ENCODE data around the gene ACAP3. TPM values are rescaled to one million over a fixed set of nuclear protein-coding genes. Genes with fewer than 3 reads are reported as not detected.

ACAP3 gene
- total and polyA plus RNA-seq, 8 donors = 30.8 to 73.6 (median 44.2) TPM

DNA sequence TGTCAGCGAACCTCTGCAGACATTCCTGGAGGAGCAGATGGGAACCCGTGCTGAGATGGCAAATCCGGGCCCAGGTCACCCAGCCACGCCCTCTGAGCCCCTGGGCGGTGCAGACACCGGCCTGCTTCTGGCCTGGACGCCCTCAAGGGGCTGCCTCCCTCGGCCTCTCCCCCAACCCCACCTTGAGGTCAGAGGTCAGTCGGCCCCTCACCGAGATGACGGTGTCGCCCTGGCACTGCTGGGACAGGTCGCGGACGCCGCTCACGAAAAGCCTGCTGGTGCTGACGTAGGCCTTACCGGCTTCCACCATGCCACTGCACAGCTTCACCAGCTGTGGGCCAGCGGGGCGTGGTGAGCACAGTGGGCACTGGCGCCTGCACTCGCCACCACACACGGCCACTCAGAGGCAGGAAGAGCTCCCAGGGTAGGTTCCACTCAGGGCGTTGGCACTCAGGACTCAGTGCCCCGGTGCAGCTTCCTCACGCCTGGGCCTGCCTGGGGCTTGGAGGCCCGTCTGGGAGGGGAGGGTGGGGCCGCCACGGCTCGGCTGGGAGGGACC is 4.7 kb downstream of the ACAP3 start:
- H3K9me3 ChIP-seq = no peaks in the 10 kb centered on the region
- ATAC-seq (no peak), DNase-seq (no peak)
- no peak overlapping the region for H3K27ac ChIP-seq
- TF ChIP-seq, protein P1, sequence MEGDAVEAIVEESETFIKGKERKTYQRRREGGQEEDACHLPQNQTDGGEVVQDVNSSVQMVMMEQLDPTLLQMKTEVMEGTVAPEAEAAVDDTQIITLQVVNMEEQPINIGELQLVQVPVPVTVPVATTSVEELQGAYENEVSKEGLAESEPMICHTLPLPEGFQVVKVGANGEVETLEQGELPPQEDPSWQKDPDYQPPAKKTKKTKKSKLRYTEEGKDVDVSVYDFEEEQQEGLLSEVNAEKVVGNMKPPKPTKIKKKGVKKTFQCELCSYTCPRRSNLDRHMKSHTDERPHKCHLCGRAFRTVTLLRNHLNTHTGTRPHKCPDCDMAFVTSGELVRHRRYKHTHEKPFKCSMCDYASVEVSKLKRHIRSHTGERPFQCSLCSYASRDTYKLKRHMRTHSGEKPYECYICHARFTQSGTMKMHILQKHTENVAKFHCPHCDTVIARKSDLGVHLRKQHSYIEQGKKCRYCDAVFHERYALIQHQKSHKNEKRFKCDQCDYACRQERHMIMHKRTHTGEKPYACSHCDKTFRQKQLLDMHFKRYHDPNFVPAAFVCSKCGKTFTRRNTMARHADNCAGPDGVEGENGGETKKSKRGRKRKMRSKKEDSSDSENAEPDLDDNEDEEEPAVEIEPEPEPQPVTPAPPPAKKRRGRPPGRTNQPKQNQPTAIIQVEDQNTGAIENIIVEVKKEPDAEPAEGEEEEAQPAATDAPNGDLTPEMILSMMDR (IDR thresholded peaks at IDR 0.05) = no peak
- H3K4me3 ChIP-seq = no peak overlapping the region
- H3K36me3 ChIP-seq = peaks cover 0 to 8% of the 10 kb centered on the region in 2 donors
- H3K27me3 ChIP-seq = no peaks in the 10 kb centered on the region
- peaks cover 28 to 36% of the 10 kb centered on the region in 2 donors for H3K4me1 ChIP-seq
- intact Hi-C loops (cut with DNase I) = no loop called here

DNA sequence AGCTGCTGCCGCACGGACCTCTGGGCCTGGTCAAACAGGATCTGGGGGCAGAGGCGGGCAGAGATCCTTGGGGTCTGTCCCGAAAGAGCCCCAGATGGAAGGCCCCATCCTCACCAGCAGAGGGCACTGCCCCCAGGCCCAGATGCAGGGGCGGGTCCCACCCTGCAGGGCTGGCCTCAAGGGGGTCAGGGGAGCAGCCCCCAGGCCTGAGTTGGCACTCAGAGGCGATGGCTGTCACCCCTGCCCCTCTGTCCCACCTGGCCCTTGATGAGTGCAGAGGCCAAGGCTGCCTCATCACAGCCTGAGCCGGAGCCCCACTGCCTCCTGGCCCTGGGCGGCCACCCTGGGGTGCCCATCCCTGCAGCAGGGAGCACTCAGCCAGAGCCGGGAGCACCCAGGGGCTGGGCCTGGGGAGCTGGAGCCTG is 5.7 kb downstream of the ACAP3 start:
- intact Hi-C loops (cut with DNase I) = no loop called here
- Histone ChIP-seq H3K27ac (no peak overlapping the region), H3K27me3 (no peaks in the 10 kb centered on the region), H3K9me3 (no peaks in the 10 kb centered on the region), H3K4me1 (peaks cover 28 to 33% of the 10 kb centered on the region in 2 donors), H3K36me3 (peaks cover 0 to 13% of the 10 kb centered on the region in 2 donors), H3K4me3 (no peak overlapping the region)
- TF ChIP-seq, protein P1 (IDR thresholded peaks at IDR 0.05) = peak in 1 of 2 donors; percentile 35
- no peak for ATAC-seq
- DNase-seq = no peak

DNA sequence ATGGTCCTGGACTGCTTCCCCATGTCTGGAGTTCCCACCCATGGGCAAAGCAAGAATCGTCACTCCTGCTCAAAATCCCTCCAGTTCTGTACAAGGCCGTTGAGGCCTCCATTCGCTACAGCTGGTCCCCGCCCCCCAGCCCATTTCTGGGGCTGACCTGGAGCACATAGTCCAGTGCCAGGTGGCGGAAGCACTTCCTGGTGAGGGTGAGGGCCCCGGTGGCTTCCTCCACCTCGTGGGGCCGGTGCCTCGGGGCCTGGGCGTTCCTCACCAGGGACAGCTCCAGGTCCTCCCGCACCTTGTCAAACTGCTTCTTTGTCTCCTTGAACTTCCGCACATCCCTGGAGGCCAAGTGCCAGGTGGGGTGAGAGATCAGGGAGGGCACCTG is 7.4 kb downstream of the ACAP3 start:
- no peak overlapping the region for H3K27ac ChIP-seq
- DNase-seq (no peak), ATAC-seq (no peak)
- no peaks in the 10 kb centered on the region for H3K9me3 ChIP-seq
- H3K4me1 ChIP-seq = peaks cover 12 to 16% of the 10 kb centered on the region in 2 donors
- H3K36me3 ChIP-seq = peaks cover 0 to 30% of the 10 kb centered on the region in 2 donors
- TF ChIP-seq, protein P1 (IDR thresholded peaks at IDR 0.05) = no peak
- H3K4me3 ChIP-seq = no peak overlapping the region
- no peaks in the 10 kb centered on the region for H3K27me3 ChIP-seq
- intact Hi-C loops (cut with DNase I) = no loop called here

DNA sequence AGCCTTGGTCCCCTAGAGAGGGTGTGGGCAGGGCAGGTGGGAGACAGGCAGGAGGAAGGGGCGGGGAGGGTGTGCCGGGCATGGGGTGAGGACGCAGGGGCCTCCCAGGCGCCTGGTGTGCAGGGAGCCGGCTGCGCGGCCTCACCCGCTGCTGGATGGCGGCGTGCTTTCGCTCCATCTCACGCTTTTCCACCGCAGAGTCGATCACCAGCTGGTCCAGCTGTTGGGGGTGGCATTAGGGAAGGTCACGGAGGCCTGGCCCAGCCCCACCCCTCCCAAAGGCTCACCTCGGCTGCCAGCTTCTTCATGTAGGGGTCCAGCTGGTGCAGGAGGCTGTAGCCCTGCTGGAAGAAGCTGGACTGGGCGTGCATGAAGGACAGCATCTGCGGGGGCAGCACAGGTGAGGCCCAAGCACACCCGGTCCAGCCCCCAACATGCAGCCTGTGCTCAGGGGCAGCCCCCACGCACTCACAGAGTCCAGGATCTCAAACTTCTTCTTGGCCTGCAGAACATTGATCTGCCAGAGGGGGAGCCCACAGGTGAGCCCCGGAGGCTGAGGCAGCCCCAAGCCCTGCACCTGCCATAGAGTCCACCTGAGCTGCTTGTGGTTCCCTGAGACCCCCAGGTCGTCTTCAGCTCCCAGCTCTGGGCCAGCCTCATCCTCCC is 7.9 kb downstream of the ACAP3 start:
- Histone ChIP-seq H3K27me3 (no peaks in the 10 kb centered on the region), H3K4me3 (no peak overlapping the region), H3K9me3 (no peaks in the 10 kb centered on the region), H3K27ac (no peak overlapping the region), H3K4me1 (peaks cover 7 to 11% of the 10 kb centered on the region in 2 donors), H3K36me3 (peaks cover 0 to 35% of the 10 kb centered on the region in 2 donors)
- DNase-seq = no peak
- intact Hi-C loops (cut with DNase I) = loop anchor here in 1 of 2 donors (10.0 kb wide), 1 partner anchor 175 kb away; no protein-coding TSS in a partner anchor
- TF ChIP-seq, protein P1 (IDR thresholded peaks at IDR 0.05) = no peak
- no peak for ATAC-seq

DNA sequence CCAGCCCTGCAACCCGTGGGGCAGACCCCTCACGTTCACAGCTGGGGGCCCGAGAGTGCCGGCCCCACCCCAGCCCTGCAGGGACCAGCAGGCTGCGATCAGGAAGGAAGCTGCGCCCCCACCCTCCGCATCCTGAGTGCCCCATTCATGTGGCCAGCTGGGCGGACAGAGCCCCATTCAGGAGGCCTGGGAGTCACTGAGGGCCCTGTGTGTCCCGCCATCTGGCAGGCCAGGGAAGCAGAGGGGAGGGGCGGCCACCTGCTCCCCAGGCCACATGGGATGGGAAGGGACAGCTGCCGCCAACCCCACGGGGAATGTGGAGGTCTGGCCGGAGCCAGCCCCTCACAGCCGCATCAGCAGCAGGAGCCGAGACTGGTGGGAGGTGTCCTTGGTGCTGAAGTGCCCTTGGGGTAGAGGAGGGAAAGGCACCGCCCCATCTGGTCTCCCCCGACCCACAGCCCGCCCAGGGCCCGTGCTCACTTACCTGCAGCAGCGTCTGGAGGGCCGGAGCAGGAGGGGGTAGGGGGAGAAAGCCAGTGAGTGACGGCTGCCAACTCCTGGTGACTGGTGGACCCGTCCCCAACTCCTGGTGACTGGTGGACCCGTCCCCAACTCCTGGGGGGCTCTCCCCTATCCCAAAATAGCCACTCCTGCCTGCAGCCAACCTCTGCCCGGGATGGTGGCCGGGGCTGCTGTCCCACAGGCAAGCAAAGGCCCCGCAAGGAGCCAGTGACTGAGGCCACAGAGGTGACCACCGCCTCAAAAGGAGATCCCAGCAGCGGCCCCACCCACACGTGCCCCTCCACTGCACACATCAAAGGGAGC is 8.7 kb downstream of the ACAP3 start:
- H3K27ac ChIP-seq = no peak overlapping the region
- no peak overlapping the region for H3K4me3 ChIP-seq
- ATAC-seq (peak; percentile 9), DNase-seq (no peak)
- H3K9me3 ChIP-seq = no peaks in the 10 kb centered on the region
- intact Hi-C loops (cut with DNase I) = loop anchor here in 1 of 2 donors (10.0 kb wide), 1 partner anchor 174 kb away; no protein-coding TSS in a partner anchor
- peaks cover 0 to 3% of the 10 kb centered on the region in 2 donors for H3K4me1 ChIP-seq
- TF ChIP-seq, protein P1 (IDR thresholded peaks at IDR 0.05) = no peak
- no peaks in the 10 kb centered on the region for H3K27me3 ChIP-seq
- H3K36me3 ChIP-seq = peaks cover 0 to 43% of the 10 kb centered on the region in 2 donors

All from left lung (tissue), 10 donors.